GM23248 (cell line): ENCODE data around the gene USF1. TPM values are rescaled to one million over a fixed set of nuclear protein-coding genes. Genes with fewer than 3 reads are reported as not detected.

ENCODE experiments used
- DNase-seq: peaks from one replicate; pipeline ENCODE4 v3.0.0-alpha.2; 2015
- H2AFZ ChIP-seq: fragments of 200-600 bp; sonication (generic); 2 replicates; pipeline ENCODE4 v1.6.1; 2016; ENCODE audit warnings: antibody characterized with exemption
- H3F3A ChIP-seq: fragments of 200-600 bp; sonication (generic); 2 replicates; pipeline ENCODE4 v1.6.1; 2016; ENCODE audit warnings: mild to moderate bottlenecking, antibody characterized with exemption, mixed run types; ENCODE audit not compliant: insufficient read depth
- H3K27ac ChIP-seq: fragments of 200-600 bp; sonication (generic); 2 replicates; pipeline ENCODE4 v1.5.1; 2016; ENCODE audit warnings: mild to moderate bottlenecking
- H3K27me3 ChIP-seq: fragments of 200-600 bp; sonication (generic); replicated peaks from 2 replicates; pipeline ENCODE4 v1.6.1; 2016; ENCODE audit warnings: mild to moderate bottlenecking; ENCODE audit not compliant: insufficient read depth
- H3K36me3 ChIP-seq: fragments of 200-600 bp; sonication (generic); 2 replicates; pipeline ENCODE4 v1.6.1; 2016; ENCODE audit warnings: low read depth, mild to moderate bottlenecking
- H3K4me1 ChIP-seq: fragments of 200-600 bp; sonication (generic); 2 replicates; pipeline ENCODE4 v1.6.1; 2016; ENCODE audit warnings: mild to moderate bottlenecking; ENCODE audit not compliant: insufficient read depth
- H3K4me2 ChIP-seq: fragments of 200-600 bp; sonication (generic); one replicate; pipeline ENCODE4 v1.6.1; 2016; ENCODE audit warnings: mild to moderate bottlenecking; ENCODE audit not compliant: unreplicated experiment
- H3K4me3 ChIP-seq: fragments of 200-600 bp; sonication (generic); 2 replicates; pipeline ENCODE4 v1.5.1; 2016; ENCODE audit warnings: mild to moderate bottlenecking
- H3K79me2 ChIP-seq: fragments of 200-600 bp; sonication (generic); 2 replicates; pipeline ENCODE4 v1.6.1; 2016; ENCODE audit warnings: mild to moderate bottlenecking; ENCODE audit not compliant: insufficient read depth
- H3K9ac ChIP-seq: fragments of 200-600 bp; sonication (generic); 2 replicates; pipeline ENCODE4 v1.6.1; 2016; ENCODE audit warnings: mild to moderate bottlenecking
- H3K9me2 ChIP-seq: fragments of 200-600 bp; sonication (generic); 2 replicates; pipeline ENCODE4 v1.6.1; 2016; ENCODE audit warnings: mixed run types, mild to moderate bottlenecking, moderate library complexity; ENCODE audit not compliant: insufficient read depth
- H3K9me3 ChIP-seq: fragments of 200-600 bp; sonication (generic); one replicate; pipeline ENCODE4 v1.6.1; 2017; ENCODE audit warnings: low read depth
- H4K20me1 ChIP-seq: fragments of 200-600 bp; sonication (generic); 2 replicates; pipeline ENCODE4 v1.6.0; 2016; ENCODE audit not compliant: insufficient read depth
- EZH2 ChIP-seq: fragments of 200-600 bp; sonication (generic); IDR thresholded peaks from 2 replicates; pipeline ENCODE4 v1.6.1; 2018; ENCODE audit warnings: antibody characterized with exemption, mild to moderate bottlenecking; ENCODE audit not compliant: insufficient read depth, poor library complexity, severe bottlenecking
- EZH2phosphoT487 ChIP-seq: fragments of 200-600 bp; sonication (generic); IDR thresholded peaks from 2 replicates; pipeline ENCODE4 v1.6.1; 2018; ENCODE audit warnings: antibody characterized with exemption, moderate library complexity, mild to moderate bottlenecking, low read depth; ENCODE audit not compliant: insufficient read depth
- WGBS, 2 experiments: methylation state at CpG; one replicate each; pipeline ENCODE4 v1.1.6; 2015 to 2017; ENCODE audit warnings: low lambda C conversion rate in 2 of 2, low coverage in 1 of 2; ENCODE audit errors: missing lambda C conversion rate in 2 of 2; 5-methylcytosine and 5-hydroxymethylcytosine counted together
- in situ Hi-C: fragments of 300-500 bp; cut with MboI; formaldehyde crosslinking; loops from 2 replicates; pipeline ENCODE4 v1.15.0; 2020
- polyA plus RNA-seq: library from polyadenylated mRNA; unstranded; fragments of >200 nt; fragmentation: Nextera tagmentation; extraction: Ambion mirVana; gene quantifications from 2 replicates; pipeline ENCODE4 v1.2.1, GENCODE V29; 2016
- total RNA-seq: library from RNA; depleted of rRNA; stranded (reverse); fragments of >200 nt; shearing (Covaris generic); gene quantifications from 2 replicates; pipeline ENCODE4 v1.2.3, GENCODE V29; 2014

The USF1 gene
- total and polyA plus RNA-seq, 2 experiments from 2014 or later = 17.1 to 53.2 TPM

DNA sequence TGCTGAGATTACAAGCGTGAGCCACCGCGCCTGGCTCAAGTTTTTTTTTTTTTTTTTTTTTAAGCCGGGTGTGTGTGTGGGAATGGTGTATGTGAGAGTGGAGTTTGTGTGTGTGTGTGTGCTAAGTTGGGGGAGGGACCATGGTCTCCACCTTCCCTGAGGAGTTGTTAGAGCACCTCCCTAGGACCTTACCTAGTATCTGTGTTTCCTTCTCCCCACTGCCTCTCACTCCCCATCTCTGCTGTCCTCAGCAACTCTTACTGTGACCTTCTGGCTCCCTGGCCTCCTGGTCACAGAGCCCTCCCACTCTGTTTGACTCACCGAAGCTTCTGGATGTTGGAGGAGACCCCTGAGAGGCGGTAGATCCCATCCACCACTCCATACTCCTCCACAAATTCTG, 13.5 kb upstream of the USF1 start:
- TF ChIP-seq EZH2 (no peak), EZH2phosphoT487 (no peak)
- no peaks in the 10 kb centered on the region for H3K27me3 ChIP-seq
- H3K9ac ChIP-seq = no peak overlapping the region
- in situ Hi-C loops = no loop called here
- 62 to 69% methylated on average over 6 of the region's 6 CpGs for WGBS, 2 experiments
- H3K9me2 ChIP-seq = no peaks in the 10 kb centered on the region
- no peak overlapping the region for H2AFZ ChIP-seq
- no peak overlapping the region for H3K27ac ChIP-seq
- H3K4me2 ChIP-seq = no peak overlapping the region
- no peaks in the 10 kb centered on the region for H3K9me3 ChIP-seq
- DNase-seq = no peak
- H3K36me3 ChIP-seq = no peaks in the 10 kb centered on the region
- H3K4me1 ChIP-seq = no peaks in the 10 kb centered on the region
- no peaks in the 10 kb centered on the region for H3K79me2 ChIP-seq
- no peaks in the 10 kb centered on the region for H4K20me1 ChIP-seq
- H3F3A ChIP-seq = no peaks in the 10 kb centered on the region
- no peak overlapping the region for H3K4me3 ChIP-seq

DNA sequence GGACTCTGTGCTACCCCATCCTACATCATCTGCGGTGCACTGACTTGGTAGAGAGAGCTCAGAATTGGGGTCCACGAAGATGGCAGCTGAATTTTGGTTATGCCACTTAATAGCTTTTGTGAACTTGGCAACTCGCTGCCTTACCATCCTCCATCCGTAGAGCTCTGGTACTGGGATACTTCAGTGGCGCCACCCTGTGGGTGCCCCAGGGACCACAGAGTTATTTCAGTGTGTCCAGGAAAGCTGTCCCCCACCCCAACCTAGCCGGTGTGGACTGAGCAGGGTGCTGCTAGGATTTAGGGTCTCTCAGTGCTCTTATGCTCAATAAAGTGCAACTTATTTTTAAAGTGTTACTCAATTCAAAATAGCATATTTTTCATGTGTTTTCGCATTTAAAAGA, 9.0 kb upstream of the USF1 start:
- in situ Hi-C loops = no loop called here
- no peak overlapping the region for H3K9ac ChIP-seq
- H3K79me2 ChIP-seq = no peaks in the 10 kb centered on the region
- H3F3A ChIP-seq = no peaks in the 10 kb centered on the region
- WGBS, 2 experiments = 62% methylated on average over 7 of the region's 7 CpGs
- H3K9me2 ChIP-seq = no peaks in the 10 kb centered on the region
- no peak overlapping the region for H2AFZ ChIP-seq
- H3K4me1 ChIP-seq = no peaks in the 10 kb centered on the region
- no peaks in the 10 kb centered on the region for H3K36me3 ChIP-seq
- H3K4me3 ChIP-seq = no peak overlapping the region
- H4K20me1 ChIP-seq = no peaks in the 10 kb centered on the region
- no peak overlapping the region for H3K27ac ChIP-seq
- TF ChIP-seq EZH2phosphoT487 (no peak), EZH2 (no peak)
- no peaks in the 10 kb centered on the region for H3K27me3 ChIP-seq
- no peak overlapping the region for H3K4me2 ChIP-seq
- DNase-seq = no peak
- no peaks in the 10 kb centered on the region for H3K9me3 ChIP-seq

- Histone ChIP-seq H4K20me1 (no peaks in the 10 kb centered on the region), H3K79me2 (no peaks in the 10 kb centered on the region), H3K4me3 (no peak overlapping the region), H3K4me2 (no peak overlapping the region), H3K27me3 (no peaks in the 10 kb centered on the region), H3K4me1 (no peaks in the 10 kb centered on the region), H3K9me3 (no peaks in the 10 kb centered on the region), H3K9ac (no peak overlapping the region), H2AFZ (no peak overlapping the region), H3F3A (no peaks in the 10 kb centered on the region), H3K9me2 (no peaks in the 10 kb centered on the region), H3K27ac (no peak overlapping the region), H3K36me3 (no peaks in the 10 kb centered on the region)
- 86 to 91% methylated on average over 4 of the region's 4 CpGs for WGBS, 2 experiments
- no peak for TF ChIP-seq EZH2
- in situ Hi-C loops = no loop called here
- no peak for DNase-seq
These were observed 8.5 kb upstream of the USF1 start for GRCh38 chr1:161054232-161054631.

DNA sequence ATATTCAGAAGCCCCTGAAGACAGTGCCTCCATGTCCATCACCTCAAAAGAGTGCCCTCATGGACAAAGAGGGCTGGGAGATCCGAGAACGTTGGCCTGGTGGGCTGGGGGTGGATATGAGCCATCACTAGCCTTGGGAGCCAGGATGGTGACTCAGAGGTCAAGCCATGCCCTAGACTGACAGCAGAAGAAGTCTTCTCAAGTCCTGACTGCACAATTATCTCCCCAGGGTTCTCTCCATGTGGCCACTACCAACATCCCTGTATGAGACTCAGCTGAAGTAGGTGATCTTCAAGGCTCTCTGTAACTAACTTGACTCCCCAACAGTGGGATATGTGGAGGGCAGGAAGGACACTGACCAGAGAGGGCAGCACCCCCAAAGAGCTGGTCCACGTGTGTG, 7.1 kb upstream of the USF1 start:
- Histone ChIP-seq H3F3A (no peaks in the 10 kb centered on the region), H3K36me3 (no peaks in the 10 kb centered on the region), H3K9me3 (no peaks in the 10 kb centered on the region), H3K27ac (no peak overlapping the region), H3K4me2 (no peak overlapping the region), H4K20me1 (no peaks in the 10 kb centered on the region), H2AFZ (no peak overlapping the region), H3K4me3 (no peak overlapping the region), H3K27me3 (no peaks in the 10 kb centered on the region), H3K9me2 (no peaks in the 10 kb centered on the region), H3K9ac (no peak overlapping the region), H3K79me2 (no peaks in the 10 kb centered on the region), H3K4me1 (no peaks in the 10 kb centered on the region)
- DNase-seq = peak; percentile 37
- WGBS, 2 experiments = 9 to 31% methylated on average over 3 of the region's 3 CpGs
- TF ChIP-seq EZH2phosphoT487 = no peak
- no peak for TF ChIP-seq EZH2
- in situ Hi-C loops = no loop called here

GRCh38 chr1:161051219-161051618, 5.4 kb upstream of the USF1 start:
- peaks cover 5% of the 10 kb centered on the region; the same call in 1 of the 2 replicates for H3K4me1 ChIP-seq
- in situ Hi-C loops = no loop called here

More at GRCh38 chr1:161051219-161051618, 5.4 kb upstream of the USF1 start:
- 0 out of 2 replicates have a peak, but pooled peaks cover 4% of the 10 kb centered on the region for H3F3A ChIP-seq
- no peak overlapping the region for H3K4me2 ChIP-seq
- 77 to 81% methylated on average over 10 of the region's 10 CpGs for whole genome bisulfite sequencing, 2 experiments
- TF ChIP-seq EZH2phosphoT487 (no peak), EZH2 (no peak)
- H3K79me2 ChIP-seq = no peaks in the 10 kb centered on the region
- H3K4me3 ChIP-seq = no peak overlapping the region
- H3K9ac ChIP-seq = no peak overlapping the region
- no peak overlapping the region for H2AFZ ChIP-seq
- H4K20me1 ChIP-seq = no peaks in the 10 kb centered on the region
- no peak overlapping the region for H3K27ac ChIP-seq
- H3K9me2 ChIP-seq = no peaks in the 10 kb centered on the region
- H3K27me3 ChIP-seq = no peaks in the 10 kb centered on the region
- no peaks in the 10 kb centered on the region for H3K36me3 ChIP-seq
- no peaks in the 10 kb centered on the region for H3K9me3 ChIP-seq
- no peak for DNase-seq
